Cerebellar nuclear complex (tissue), 1 donor: ENCODE data around the gene TUBA3C.
"Not testable (repeated sequence)": the region's sequence is repeated elsewhere in the genome, so short reads cannot be mapped to it uniquely, and the experiment has no call there.

Experiments used
- DNase-seq, 2 experiments: peaks; one replicate each; lab custom pipeline; 2025; lab: John Stamatoyannopoulos, UW

Gene TUBA3C

GRCh38 chr13:19181621-19182485, at the start of gene TUBA3C:
TSS of gene TUBA3C (minus strand) at chr13:19181824. CDS start at chr13:19181747, 77 bp downstream.
- DNase-seq: no peak

- DNase-seq: not testable (repeated sequence)
Measured at GRCh38 chr13:19207413-19207812, 25.8 kb upstream of the TUBA3C start.

GRCh38 chr13:19192622-19193021, 11.0 kb upstream of the TUBA3C start:
- DNase-seq: not testable (repeated sequence)

GRCh38 chr13:19189911-19190310, 8.3 kb upstream of the TUBA3C start:
- DNase-seq: not testable (repeated sequence)

- DNase-seq: not testable (repeated sequence)
Measured at GRCh38 chr13:19189368-19189767, 7.7 kb upstream of the TUBA3C start.

GRCh38 chr13:19185865-19186645, 4.4 kb upstream of the TUBA3C start:
- DNase-seq: no peak

- no peak for DNase-seq
Measured at GRCh38 chr13:19185086-19185864, 3.7 kb upstream of the TUBA3C start.

- no peak for DNase-seq
Measured at GRCh38 chr13:19184176-19184575, 2.6 kb upstream of the TUBA3C start.

GRCh38 chr13:19183676-19184075, 2.1 kb upstream of the TUBA3C start:
- DNase-seq: no peak

GRCh38 chr13:19182536-19182935, 912 bp upstream of the TUBA3C start:
- no peak for DNase-seq

GRCh38 chr13:19181021-19181620, 503 bp downstream of the TUBA3C start:
- DNase-seq: no peak

- DNase-seq: no peak
Measured at GRCh38 chr13:19179916-19180315, 1.7 kb downstream of the TUBA3C start.

- DNase-seq: no peak
Measured at GRCh38 chr13:19178901-19179593, 2.6 kb downstream of the TUBA3C start.

- DNase-seq: not testable (repeated sequence)
Measured at GRCh38 chr13:19176981-19177776, 4.4 kb downstream of the TUBA3C start.

- no peak for DNase-seq
Measured at GRCh38 chr13:19173752-19174151, 7.9 kb downstream of the TUBA3C start.

GRCh38 chr13:19172647-19173030, 9.0 kb downstream of the TUBA3C start:
- DNase-seq: no peak

GRCh38 chr13:19172007-19172646, 9.5 kb downstream of the TUBA3C start:
- no peak for DNase-seq

GRCh38 chr13:19171563-19171962, 10.1 kb downstream of the TUBA3C start:
- DNase-seq: no peak

GRCh38 chr13:19169991-19170390, 11.6 kb downstream of the TUBA3C start:
- DNase-seq: no peak

GRCh38 chr13:19169496-19169895, 12.1 kb downstream of the TUBA3C start:
- DNase-seq: no peak
